B cell (primary cell): ENCODE measurements around the gene ASPSCR1.

Source experiments
- CTCF ChIP-seq: fragments of 200-600 bp; IDR thresholded peaks from one replicate; pipeline ENCODE4 v1.8.0; 2022; ENCODE audit warnings: antibody characterized with exemption, mild to moderate bottlenecking
- EZH2 ChIP-seq: IDR thresholded peaks from 2 replicates; pipeline ENCODE4 v1.6.1; 2012; ENCODE audit warnings: borderline replicate concordance, low read depth, mild to moderate bottlenecking, moderate library complexity, low read length; ENCODE audit not compliant: insufficient read depth, poor library complexity, severe bottlenecking

GRCh38 chr17:81964081-81964849, 13.2 kb upstream of the ASPSCR1 start:
- TF ChIP-seq CTCF (no peak), EZH2 (no peak)
